Prostate gland (tissue), 2 donors: Measurements from ENCODE around the gene ALAD. TPM values are rescaled to one million over a fixed set of nuclear protein-coding genes. Genes with fewer than 3 reads are reported as not detected.

Experiments
- DNase-seq: peaks from one replicate; pipeline ENCODE4 v3.0.0-alpha.2; 2019; ENCODE audit warnings: low spot score
- H3K27ac ChIP-seq, 2 donors: fragments of 200-600 bp; sonication (generic); 2 replicates each; pipeline ENCODE4 v1.5.1; 2017 to 2019
- H3K27me3 ChIP-seq: fragments of 200-600 bp; sonication (generic); replicated peaks from 2 replicates; pipeline ENCODE4 v1.5.1; 2019; ENCODE audit not compliant: insufficient read depth
- H3K36me3 ChIP-seq, 2 donors: fragments of 200-600 bp; sonication (generic); 1 replicate in 1 of 2; 2 replicates in 1 of 2; pipeline versions ENCODE4 v1.5.1 to v1.8.1; 2017 to 2019
- H3K4me1 ChIP-seq: fragments of 200-600 bp; sonication (generic); replicated peaks from 2 replicates; pipeline ENCODE4 v1.5.1; 2019
- H3K4me3 ChIP-seq, 2 donors: fragments of 200-600 bp; sonication (generic); 2 replicates each; pipeline ENCODE4 v1.5.1; 2017 to 2019
- H3K9me3 ChIP-seq: fragments of 200-600 bp; sonication (generic); 2 replicates; pipeline ENCODE4 v1.5.1; 2017
- POLR2A ChIP-seq: fragments of 450-650 bp; IDR thresholded peaks from one replicate; pipeline ENCODE4 v1.6.1; 2016; ENCODE audit warnings: antibody characterized with exemption, mild to moderate bottlenecking
- POLR2AphosphoS5 ChIP-seq: sonication (generic); formaldehyde crosslinking; IDR thresholded peaks from one replicate; pipeline ENCODE4 v1.6.1; 2017; ENCODE audit warnings: antibody characterized with exemption
- WGBS: methylation state at CpG from one replicate; pipeline ENCODE4 v1.1.5; 2018; 5-methylcytosine and 5-hydroxymethylcytosine counted together
- intact Hi-C: fragments of 100-400 bp; cut with DNase I; formaldehyde crosslinking; loops from one replicate; pipeline ENCODE4 v1.14.2; 2022
- total RNA-seq, 2 donors: library from RNA; depleted of rRNA; stranded (reverse); fragments of >200 nt; gene quantifications; one replicate each; pipeline ENCODE4 v1.1.0, GENCODE V29; 2016
- TF ChIP-seq, protein P1 (sequence below), 4 experiments: fragments of 200-600 bp in 2 of 4; fragments of 450-650 bp in 2 of 4; sonication (generic) in 2 of 4; IDR thresholded peaks; 1 replicate in 3 of 4; 2 replicates in 1 of 4; pipeline ENCODE4 v1.5.1; 2016 to 2019; ENCODE audit warnings: antibody characterized with exemption in 4 of 4, mild to moderate bottlenecking in 2 of 4, moderate library complexity in 2 of 4

ALAD gene
- total RNA-seq, 2 donors from 2014 or later: 59.8 to 103 TPM

DNA sequence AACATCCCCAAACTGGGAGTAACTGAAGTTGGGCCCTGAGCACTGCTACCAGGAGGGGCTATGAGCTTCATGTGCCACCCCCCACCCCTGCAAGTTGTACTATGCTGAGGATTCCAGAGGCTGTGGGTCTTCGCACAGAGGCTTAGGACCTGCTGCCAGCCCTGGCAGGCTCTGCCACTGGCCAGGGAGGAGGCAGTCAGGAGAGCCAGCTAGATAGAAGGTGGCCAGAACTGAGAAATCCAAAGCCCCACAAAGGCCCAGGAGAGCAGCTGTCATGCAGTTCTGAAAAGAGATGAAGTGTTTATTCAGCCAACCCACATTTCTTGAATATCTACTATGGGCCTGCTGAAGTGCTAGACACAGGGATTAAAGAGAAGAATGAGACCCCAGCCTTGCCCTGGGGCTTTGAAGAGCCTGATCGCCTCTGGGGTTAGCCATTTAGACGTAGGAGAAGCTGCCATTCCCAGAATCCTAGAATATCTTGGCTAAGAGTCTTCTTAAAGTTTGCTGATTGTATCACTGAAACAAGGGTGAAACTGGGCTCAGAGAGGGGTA is 1.4 kb downstream of the ALAD start:
- no peak for DNase-seq
- H3K9me3 ChIP-seq: no peaks in the 10 kb centered on the region
- TF ChIP-seq POLR2A (no peak), POLR2AphosphoS5 (no peak)
- TF ChIP-seq, protein P1, sequence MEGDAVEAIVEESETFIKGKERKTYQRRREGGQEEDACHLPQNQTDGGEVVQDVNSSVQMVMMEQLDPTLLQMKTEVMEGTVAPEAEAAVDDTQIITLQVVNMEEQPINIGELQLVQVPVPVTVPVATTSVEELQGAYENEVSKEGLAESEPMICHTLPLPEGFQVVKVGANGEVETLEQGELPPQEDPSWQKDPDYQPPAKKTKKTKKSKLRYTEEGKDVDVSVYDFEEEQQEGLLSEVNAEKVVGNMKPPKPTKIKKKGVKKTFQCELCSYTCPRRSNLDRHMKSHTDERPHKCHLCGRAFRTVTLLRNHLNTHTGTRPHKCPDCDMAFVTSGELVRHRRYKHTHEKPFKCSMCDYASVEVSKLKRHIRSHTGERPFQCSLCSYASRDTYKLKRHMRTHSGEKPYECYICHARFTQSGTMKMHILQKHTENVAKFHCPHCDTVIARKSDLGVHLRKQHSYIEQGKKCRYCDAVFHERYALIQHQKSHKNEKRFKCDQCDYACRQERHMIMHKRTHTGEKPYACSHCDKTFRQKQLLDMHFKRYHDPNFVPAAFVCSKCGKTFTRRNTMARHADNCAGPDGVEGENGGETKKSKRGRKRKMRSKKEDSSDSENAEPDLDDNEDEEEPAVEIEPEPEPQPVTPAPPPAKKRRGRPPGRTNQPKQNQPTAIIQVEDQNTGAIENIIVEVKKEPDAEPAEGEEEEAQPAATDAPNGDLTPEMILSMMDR (IDR thresholded peaks at IDR 0.05): no peak
- intact Hi-C loops: loop anchor here (10.0 kb wide), 2 partner anchors 85 to 125 kb away; partner anchors contain the start of genes CDC26 and PRPF4
- 72% methylated on average over 3 of the region's 3 CpGs for WGBS
- no peaks in the 10 kb centered on the region for H3K36me3 ChIP-seq
- no peaks in the 10 kb centered on the region for H3K27me3 ChIP-seq
- H3K27ac ChIP-seq: peak overlapping the region; percentile 54 to 76
- no peaks in the 10 kb centered on the region for H3K4me1 ChIP-seq
- H3K4me3 ChIP-seq: peak overlapping the region; percentile 65 to 89

DNA sequence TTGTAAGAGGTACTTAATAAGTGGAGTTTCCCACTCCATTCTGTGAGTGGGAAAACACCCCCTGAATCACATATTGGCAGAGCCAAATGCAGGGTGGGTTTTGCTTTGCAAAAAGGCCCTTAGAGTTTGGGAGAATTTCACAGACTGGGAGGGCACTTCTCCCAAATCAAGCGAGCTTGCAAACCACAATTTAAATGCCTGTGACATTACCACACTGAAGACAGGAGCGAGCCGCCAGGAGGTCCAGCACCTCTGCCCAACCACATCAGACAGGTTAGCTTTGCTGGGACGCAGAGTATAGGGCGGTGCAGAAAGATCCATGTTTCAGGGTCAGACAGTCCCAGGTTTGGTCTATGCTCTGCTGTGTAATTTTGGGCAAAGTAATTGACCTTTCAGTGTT is 2.3 kb downstream of the ALAD start:
- no peak for DNase-seq
- no peaks in the 10 kb centered on the region for H3K4me1 ChIP-seq
- TF ChIP-seq, protein P1 (IDR thresholded peaks at IDR 0.05): no peak
- TF ChIP-seq POLR2AphosphoS5: no peak
- H3K9me3 ChIP-seq: no peaks in the 10 kb centered on the region
- no peaks in the 10 kb centered on the region for H3K27me3 ChIP-seq
- intact Hi-C loops: no loop called here
- 62% methylated on average over 5 of the region's 5 CpGs for WGBS
- no peak overlapping the region for H3K4me3 ChIP-seq
- H3K36me3 ChIP-seq: no peaks in the 10 kb centered on the region
- no peak overlapping the region for H3K27ac ChIP-seq

DNA sequence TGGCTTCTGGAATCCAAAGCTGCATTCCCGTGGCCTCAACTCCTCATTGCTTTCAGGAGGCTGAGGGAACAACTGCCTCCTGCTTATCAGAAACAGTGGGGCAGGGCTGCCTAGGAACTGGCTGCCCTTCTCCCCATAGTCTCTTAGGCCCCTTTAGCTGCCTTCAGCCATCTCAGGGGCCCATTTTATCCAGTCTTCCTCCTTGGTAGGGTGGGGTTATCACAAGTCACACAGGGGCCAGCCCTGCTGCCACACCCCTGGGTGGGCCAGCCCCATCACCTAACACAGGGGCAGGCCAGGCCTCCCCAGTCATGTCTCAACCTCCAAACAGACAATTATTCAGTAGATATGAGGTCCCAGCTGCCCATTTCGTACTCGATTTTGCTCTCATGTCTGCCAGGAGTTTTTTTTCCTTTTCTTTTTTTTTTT is 3.9 kb downstream of the ALAD start:
- no peaks in the 10 kb centered on the region for H3K4me1 ChIP-seq
- TF ChIP-seq POLR2AphosphoS5 (no peak), POLR2A (no peak)
- TF ChIP-seq, protein P1 (IDR thresholded peaks at IDR 0.05): no peak
- no peak for DNase-seq
- intact Hi-C loops: no loop called here
- H3K36me3 ChIP-seq: no peaks in the 10 kb centered on the region
- WGBS: 97% methylated on average over 3 of the region's 3 CpGs
- no peak overlapping the region for H3K27ac ChIP-seq
- no peaks in the 10 kb centered on the region for H3K27me3 ChIP-seq
- no peaks in the 10 kb centered on the region for H3K9me3 ChIP-seq
- no peak overlapping the region for H3K4me3 ChIP-seq

DNA sequence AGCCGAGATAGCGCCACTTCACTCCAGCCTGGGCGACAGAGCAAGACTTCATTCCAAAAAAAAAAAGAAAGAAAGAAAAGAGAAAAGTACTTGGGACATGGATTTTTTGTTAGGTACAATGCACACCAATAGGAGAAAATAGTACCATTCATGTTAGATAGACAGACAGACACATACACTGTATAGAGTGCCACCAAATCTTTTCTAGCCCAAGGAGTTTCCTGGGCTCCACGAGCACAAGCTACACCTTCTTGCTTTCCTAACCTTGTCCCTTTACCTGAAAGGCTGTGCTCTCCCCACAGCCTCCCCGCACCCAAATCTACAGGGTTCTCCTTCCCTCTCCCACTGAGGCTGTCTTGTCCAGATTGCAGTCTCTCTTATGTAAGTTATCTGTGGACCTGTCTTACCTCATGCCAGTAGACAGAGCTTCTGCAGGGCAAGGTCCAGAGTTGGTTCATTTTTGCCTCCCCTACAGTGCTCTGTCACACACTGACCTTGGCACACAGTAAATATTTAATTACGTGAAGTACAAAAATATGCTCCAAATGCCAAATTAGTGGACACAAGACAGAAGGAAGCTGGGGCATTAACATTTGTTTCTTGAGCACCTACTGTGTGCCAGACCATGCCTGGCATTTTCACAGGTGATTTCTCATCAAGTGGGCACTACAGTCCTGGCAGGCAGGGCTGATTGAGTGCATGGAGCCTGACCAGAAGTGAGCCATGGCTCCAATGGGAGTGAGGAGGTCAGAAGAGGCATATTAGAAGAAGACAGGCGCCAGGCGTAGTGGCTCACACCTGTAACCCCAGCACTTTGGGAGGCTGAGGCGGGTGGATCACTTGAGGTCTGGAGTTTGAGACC is 5.9 kb downstream of the ALAD start:
- 97% methylated on average over 9 of the region's 9 CpGs for WGBS
- TF ChIP-seq, protein P1 (IDR thresholded peaks at IDR 0.05): no peak
- no peak for TF ChIP-seq POLR2AphosphoS5
- no peak for TF ChIP-seq POLR2A
- Histone ChIP-seq H3K4me3 (no peak overlapping the region), H3K27ac (no peak overlapping the region), H3K27me3 (no peaks in the 10 kb centered on the region), H3K9me3 (no peaks in the 10 kb centered on the region), H3K36me3 (peaks cover 5 to 11% of the 10 kb centered on the region in 2 donors), H3K4me1 (no peaks in the 10 kb centered on the region)
- DNase-seq: no peak
- intact Hi-C loops: no loop called here
